NCI-H1105 (cell line): ENCODE measurements around the gene CDC42EP4.
A peak's percentile ranks its signal among the peaks of the same experiment; 100 is the strongest.
"Not testable (repeated sequence)": the region's sequence is repeated elsewhere in the genome, so short reads cannot be mapped to it uniquely, and the experiment has no call there.

Experiments
- DNase-seq: peaks from one replicate; lab custom pipeline; 2025; lab: John Stamatoyannopoulos, UW

The CDC42EP4 gene

GRCh38 chr17:73319766-73320165, 8.0 kb upstream of the CDC42EP4 start:
- DNase-seq = no peak

GRCh38 chr17:73318836-73319235, 7.0 kb upstream of the CDC42EP4 start:
- DNase-seq = no peak

GRCh38 chr17:73318427-73318813, 6.6 kb upstream of the CDC42EP4 start:
- no peak for DNase-seq

GRCh38 chr17:73317513-73318426, 6.0 kb upstream of the CDC42EP4 start:
- no peak for DNase-seq

- DNase-seq = no peak
These were observed 5.2 kb upstream of the CDC42EP4 start for GRCh38 chr17:73316919-73317505.

- no peak for DNase-seq
These were observed 3.7 kb upstream of the CDC42EP4 start for GRCh38 chr17:73315471-73315870.

- DNase-seq = no peak
These were observed 1.8 kb upstream of the CDC42EP4 start for GRCh38 chr17:73313526-73314127.

GRCh38 chr17:73312887-73313286, 1.1 kb upstream of the CDC42EP4 start:
- DNase-seq = not testable (repeated sequence)

- DNase-seq = no peak
These were observed 397 bp downstream of the CDC42EP4 start for GRCh38 chr17:73311428-73311780.

GRCh38 chr17:73309727-73310596, 1.8 kb downstream of the CDC42EP4 start:
- no peak for DNase-seq

GRCh38 chr17:73308959-73309358, 2.8 kb downstream of the CDC42EP4 start:
- not testable (repeated sequence) for DNase-seq

- DNase-seq = no peak
These were observed 3.6 kb downstream of the CDC42EP4 start for GRCh38 chr17:73308017-73308823.

- peak; percentile 27 for DNase-seq
These were observed 4.7 kb downstream of the CDC42EP4 start for GRCh38 chr17:73307130-73307529.

- no peak for DNase-seq
These were observed 5.7 kb downstream of the CDC42EP4 start for GRCh38 chr17:73305845-73306836.

GRCh38 chr17:73304971-73305812, 6.6 kb downstream of the CDC42EP4 start:
- no peak for DNase-seq

- DNase-seq = no peak
These were observed 7.4 kb downstream of the CDC42EP4 start for GRCh38 chr17:73304438-73304837.

- DNase-seq = no peak
These were observed 9.6 kb downstream of the CDC42EP4 start for GRCh38 chr17:73302189-73302588.

- no peak for DNase-seq
These were observed 10.4 kb downstream of the CDC42EP4 start for GRCh38 chr17:73301369-73301768.

GRCh38 chr17:73300392-73300791, 11.4 kb downstream of the CDC42EP4 start:
- DNase-seq = no peak
